Fibroblast of lung (primary cell): Measurements from ENCODE around the gene CLDN10. TPM values are rescaled to one million over a fixed set of nuclear protein-coding genes. Genes with fewer than 3 reads are reported as not detected.

Source experiments
- DNase-seq, 2 donors: peaks; one replicate each; pipeline versions ENCODE4 v3.0.0 to v3.0.0-alpha.2; 2010; ENCODE audit warnings: low read depth in 2 of 2
- H2AFZ ChIP-seq: 2 replicates; pipeline ENCODE4 v1.5.1; 2012; ENCODE audit warnings: low read length, control low read depth, inconsistent platforms
- H3K27ac ChIP-seq: 2 replicates; pipeline ENCODE4 v1.5.1; 2011; ENCODE audit warnings: low read length, control low read depth; ENCODE audit not compliant: insufficient read depth
- H3K27me3 ChIP-seq: 2 replicates; pipeline ENCODE4 v1.5.1; 2011; ENCODE audit warnings: mild to moderate bottlenecking, low read length; ENCODE audit not compliant: control insufficient read depth, insufficient read depth
- H3K36me3 ChIP-seq: 2 replicates; pipeline ENCODE4 v1.5.1; 2011; ENCODE audit warnings: low read length; ENCODE audit not compliant: control insufficient read depth, insufficient read depth
- H3K4me1 ChIP-seq: 2 replicates; pipeline ENCODE4 v1.5.1; 2011; ENCODE audit warnings: low read length; ENCODE audit not compliant: control insufficient read depth, insufficient read depth; ENCODE audit errors: extremely low read depth
- H3K4me2 ChIP-seq: 2 replicates; pipeline ENCODE4 v1.5.1; 2011; ENCODE audit warnings: low read length, control low read depth; ENCODE audit not compliant: insufficient read depth; ENCODE audit errors: extremely low read depth
- H3K4me3 ChIP-seq, 4 experiments: fragments of 200-600 bp in 1 of 4; sonication (generic) in 1 of 4; replicated peaks in 1 of 4; 2 replicates each; pipeline ENCODE4 v1.5.1; 2011 to 2016; ENCODE audit warnings: low read length in 4 of 4, low read depth in 3 of 4, mild to moderate bottlenecking in 3 of 4, control low read depth in 2 of 4, inconsistent platforms in 1 of 4, mixed read lengths in 1 of 4; ENCODE audit not compliant: insufficient read depth in 1 of 4; ENCODE audit errors: control extremely low read depth in 1 of 4
- H3K79me2 ChIP-seq: 2 replicates; pipeline ENCODE4 v1.5.1; 2012; ENCODE audit warnings: mild to moderate bottlenecking, low read length, inconsistent platforms; ENCODE audit not compliant: control insufficient read depth, insufficient read depth
- H3K9ac ChIP-seq: 2 replicates; pipeline ENCODE4 v1.5.1; 2011; ENCODE audit warnings: mild to moderate bottlenecking, low read length, control low read depth; ENCODE audit not compliant: insufficient read depth
- H3K9me3 ChIP-seq: 2 replicates; pipeline ENCODE4 v1.5.1; 2012; ENCODE audit warnings: low read depth, low read length; ENCODE audit not compliant: control insufficient read depth, insufficient read depth
- H4K20me1 ChIP-seq: 2 replicates; pipeline ENCODE4 v1.5.1; 2011; ENCODE audit warnings: low read length; ENCODE audit not compliant: control insufficient read depth, insufficient read depth; ENCODE audit errors: extremely low read depth
- CTCF ChIP-seq, 2 donors: IDR thresholded peaks in 1 of 2; conservative IDR thresholded peaks in 1 of 2; 1 replicate in 1 of 2; 2 replicates in 1 of 2; pipeline ENCODE4 v1.5.1; 2011 to 2012; ENCODE audit warnings: low read length in 2 of 2, control low read depth in 1 of 2, inconsistent platforms in 1 of 2, low read depth in 1 of 2, mild to moderate bottlenecking in 1 of 2
- EZH2 ChIP-seq: IDR thresholded peaks from 2 replicates; pipeline ENCODE4 v1.5.1; 2012; ENCODE audit warnings: low read length, control low read depth, mild to moderate bottlenecking; ENCODE audit errors: missing control alignments
- polyA plus RNA-seq, 2 donors: library from polyadenylated mRNA; depleted of rRNA in 1 of 2; stranded (reverse) in 1 of 2; unstranded in 1 of 2; fragments of >200 nt; gene quantifications; 2 replicates each; pipeline ENCODE4 v1.2.1, GENCODE V29; 2011 to 2012; ENCODE audit warnings: missing spikeins in 1 of 2
- total RNA-seq: library from RNA; depleted of rRNA; stranded (reverse); fragments of >200 nt; gene quantifications from 2 replicates; pipeline ENCODE4 v1.2.1, GENCODE V29; 2014

CLDN10 gene
- total and polyA plus RNA-seq, 2 donors (not counting 1 experiment from before 2014, with no cell fraction given): not detected

- Histone ChIP-seq H3K36me3 (no peaks in the 10 kb centered on the region), H3K27me3 (no peaks in the 10 kb centered on the region), H3K9me3 (no peaks in the 10 kb centered on the region), H3K4me3 (no peak overlapping the region), H3K9ac (no peak overlapping the region), H3K4me2 (no peak overlapping the region), H3K4me1 (no peaks in the 10 kb centered on the region), H3K79me2 (no peaks in the 10 kb centered on the region), H4K20me1 (no peaks in the 10 kb centered on the region), H3K27ac (no peak overlapping the region), H2AFZ (no peak overlapping the region)
- TF ChIP-seq EZH2: no peak
- TF ChIP-seq CTCF (conservative IDR thresholded peaks at IDR 0.05 in 1 of 2, IDR thresholded peaks at IDR 0.05 in 1 of 2; ENCODE audit: low read depth in 1 of 2, low read length in 2 of 2): no peak
- DNase-seq: peak in 1 of 2 donors; percentile 74
Observed at GRCh38 chr13:95509521-95510310, 42.8 kb upstream of the CLDN10 start.

- no peak for DNase-seq
- Histone ChIP-seq H3K9me3 (no peaks in the 10 kb centered on the region), H3K27ac (no peak overlapping the region), H3K4me1 (no peaks in the 10 kb centered on the region), H3K27me3 (no peaks in the 10 kb centered on the region), H3K4me2 (no peak overlapping the region), H2AFZ (no peak overlapping the region), H3K4me3 (no peak overlapping the region), H3K9ac (no peak overlapping the region), H4K20me1 (no peaks in the 10 kb centered on the region), H3K79me2 (no peaks in the 10 kb centered on the region), H3K36me3 (no peaks in the 10 kb centered on the region)
- TF ChIP-seq EZH2 (no peak), CTCF (conservative IDR thresholded peaks at IDR 0.05 in 1 of 2, IDR thresholded peaks at IDR 0.05 in 1 of 2; ENCODE audit: low read depth in 1 of 2, low read length in 2 of 2) (no peak)
Observed at GRCh38 chr13:95510950-95511349, 41.6 kb upstream of the CLDN10 start.

GRCh38 chr13:95512424-95512823, 40.1 kb upstream of the CLDN10 start:
- no peaks in the 10 kb centered on the region for H3K4me1 ChIP-seq
- H4K20me1 ChIP-seq: no peaks in the 10 kb centered on the region
- no peaks in the 10 kb centered on the region for H3K9me3 ChIP-seq
- H3K36me3 ChIP-seq: no peaks in the 10 kb centered on the region
- no peak overlapping the region for H3K4me2 ChIP-seq
- no peaks in the 10 kb centered on the region for H3K79me2 ChIP-seq
- DNase-seq: no peak
- H3K27me3 ChIP-seq: no peaks in the 10 kb centered on the region
- H3K27ac ChIP-seq: no peak overlapping the region
- TF ChIP-seq EZH2 (no peak), CTCF (conservative IDR thresholded peaks at IDR 0.05 in 1 of 2, IDR thresholded peaks at IDR 0.05 in 1 of 2; ENCODE audit: low read depth in 1 of 2, low read length in 2 of 2) (no peak)
- H2AFZ ChIP-seq: no peak overlapping the region
- H3K4me3 ChIP-seq: no peak overlapping the region
- H3K9ac ChIP-seq: no peak overlapping the region
